ENCODE results near the gene RAB3D. TPM values are rescaled to one million over a fixed set of nuclear protein-coding genes. Genes with fewer than 3 reads are reported as not detected.
"Not testable (repeated sequence)": the region's sequence is repeated elsewhere in the genome, so short reads cannot be mapped to it uniquely, and the experiment has no call there.

RAB3D gene
- total RNA-seq, 1 donor from 2014 or later, result 58.1 TPM

- no peak for DNase-seq (ENCODE audit: low spot score)
Observed at GRCh38 chr19:11365557-11366117, 26.2 kb upstream of the RAB3D start.

GRCh38 chr19:11364935-11365334 lies 25.5 kb upstream of the RAB3D start:
- no peak for DNase-seq (ENCODE audit: low spot score)

- DNase-seq (ENCODE audit: low spot score), result no peak
Observed at GRCh38 chr19:11364296-11364904, 24.9 kb upstream of the RAB3D start.

DNA sequence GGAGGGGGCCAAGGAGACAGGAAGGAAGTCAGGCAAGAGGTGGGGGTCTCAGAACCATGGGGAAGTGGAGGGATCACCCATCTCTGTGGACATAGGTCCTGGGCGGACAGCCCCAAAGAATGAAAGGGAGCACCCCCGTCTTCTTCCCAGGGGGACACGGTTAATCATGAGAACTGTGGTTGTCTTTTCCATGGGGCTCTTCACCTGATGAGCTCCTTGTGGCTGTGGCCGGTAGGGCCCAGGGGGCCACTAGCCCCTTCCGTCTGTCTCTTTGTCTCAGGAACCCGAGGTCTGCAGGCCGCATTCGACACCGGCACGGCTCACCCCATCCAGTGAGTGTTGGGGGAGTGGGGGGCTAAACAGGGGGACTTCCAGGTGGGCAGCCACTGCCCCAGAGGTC lies 24.4 kb upstream of the RAB3D start:
- no peak for DNase-seq (ENCODE audit: low spot score)

GRCh38 chr19:11361771-11362731 lies 22.6 kb upstream of the RAB3D start:
- no peak for DNase-seq (ENCODE audit: low spot score)

- no peak for DNase-seq (ENCODE audit: low spot score)
Observed at GRCh38 chr19:11361037-11361770, 21.7 kb upstream of the RAB3D start.

- DNase-seq (ENCODE audit: low spot score), result no peak
Observed at GRCh38 chr19:11359421-11359820, 20.0 kb upstream of the RAB3D start.

- DNase-seq (ENCODE audit: low spot score), result no peak
Observed at GRCh38 chr19:11356676-11357550, 17.5 kb upstream of the RAB3D start.

DNA sequence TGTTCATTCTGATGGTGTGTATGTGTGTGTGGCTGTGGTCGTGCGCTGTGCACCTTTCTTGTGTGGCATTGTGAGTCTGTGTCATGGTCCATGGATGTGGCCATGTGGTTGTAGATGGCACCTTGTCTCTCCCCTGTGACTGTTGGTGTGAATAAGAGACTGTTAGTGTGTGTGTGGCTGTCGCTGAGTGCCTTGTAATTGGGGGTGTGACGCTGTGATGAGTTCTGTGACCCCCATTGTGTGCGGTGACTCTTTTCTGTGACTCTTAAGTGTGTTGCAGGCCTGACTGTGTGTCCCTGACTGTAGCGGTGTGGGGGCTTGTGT lies 16.6 kb upstream of the RAB3D start:
- no peak for DNase-seq (ENCODE audit: low spot score)

GRCh38 chr19:11355160-11356073 lies 16.0 kb upstream of the RAB3D start, which contains the start of gene PLPPR2:
TSS of gene PLPPR2 (plus strand) at chr19:11355432. CDS start at chr19:11357674, 2,242 bp downstream.
- DNase-seq (ENCODE audit: low spot score), result peak; percentile 94

DNA sequence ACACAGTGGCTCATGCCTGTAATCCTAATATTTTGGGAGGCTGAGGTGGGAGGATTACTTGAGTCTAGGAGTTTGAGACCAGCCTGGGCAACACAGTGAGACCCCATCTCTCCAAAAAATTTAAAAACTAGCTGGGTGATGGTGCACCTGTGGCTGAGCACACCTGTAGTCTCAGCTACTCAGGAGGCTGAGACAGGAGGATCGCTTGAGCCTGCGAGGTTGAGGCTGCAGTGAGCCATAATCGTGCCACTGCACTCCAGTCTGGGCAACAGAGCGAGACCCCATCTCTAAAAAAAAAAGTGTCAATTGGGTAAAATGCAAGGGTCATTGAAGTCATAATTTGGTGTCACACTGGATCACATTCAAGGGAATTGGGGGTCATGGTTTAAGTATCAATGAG lies 14.6 kb upstream of the RAB3D start:
- not testable (repeated sequence) for DNase-seq (ENCODE audit: low spot score)

DNA sequence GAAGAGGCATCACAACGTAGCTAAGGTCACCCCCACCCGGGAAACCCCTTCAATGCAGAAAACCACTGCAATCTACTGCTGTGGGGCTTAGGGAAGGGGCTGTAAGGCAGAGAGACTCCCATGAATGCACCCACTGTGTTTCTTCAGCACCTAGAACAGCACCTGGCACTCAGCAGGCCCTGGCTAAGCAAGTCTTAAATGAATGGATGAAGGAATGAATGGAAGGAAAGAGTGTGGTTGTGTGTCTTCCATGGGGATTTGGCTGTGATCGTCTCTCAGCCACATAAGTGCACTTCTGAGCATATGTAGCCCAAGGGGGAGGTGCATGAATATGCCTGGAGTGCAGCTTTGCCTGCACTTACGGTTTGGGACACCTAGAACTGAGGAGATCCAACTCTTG lies 9.7 kb upstream of the RAB3D start:
- no peak for DNase-seq (ENCODE audit: low spot score)

DNA sequence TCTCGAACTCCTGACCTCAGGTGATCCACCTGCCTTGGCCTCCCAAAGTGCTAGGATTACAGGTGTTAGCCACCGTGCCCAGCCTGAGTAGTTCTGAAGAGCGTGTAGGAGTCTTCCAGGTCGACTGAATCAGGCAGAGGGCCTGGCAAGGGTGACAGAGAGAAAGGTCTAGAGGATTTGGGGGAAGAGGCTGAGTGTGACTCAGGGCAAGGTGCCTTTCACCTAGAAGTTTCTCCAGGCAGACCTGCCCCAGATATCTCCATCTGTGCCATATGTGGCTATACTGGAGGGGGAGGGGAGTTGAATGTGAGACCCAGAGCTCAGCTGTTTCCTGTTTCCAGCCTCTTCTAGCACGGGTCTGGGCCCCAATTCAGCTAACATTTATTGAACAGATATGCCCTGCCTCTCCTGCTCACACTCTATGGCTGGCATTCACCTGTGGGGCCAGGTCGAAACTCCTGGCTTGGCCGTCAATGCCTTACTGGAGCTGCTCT lies 8.1 kb upstream of the RAB3D start:
- no peak for DNase-seq (ENCODE audit: low spot score)

GRCh38 chr19:11346104-11346940 lies 6.9 kb upstream of the RAB3D start, which contains the start of the genes CCDC159 and TMEM205:
TSS of gene CCDC159 (plus strand) at chr19:11346519. CDS start at chr19:11346607, 88 bp downstream.
TSS of gene TMEM205 (minus strand) at chr19:11346268. CDS start at chr19:11345619, 649 bp downstream.
- peak; percentile 100 for DNase-seq (ENCODE audit: low spot score)

- DNase-seq (ENCODE audit: low spot score), result no peak
Observed at GRCh38 chr19:11345122-11345803, 5.8 kb upstream of the RAB3D start.

DNA sequence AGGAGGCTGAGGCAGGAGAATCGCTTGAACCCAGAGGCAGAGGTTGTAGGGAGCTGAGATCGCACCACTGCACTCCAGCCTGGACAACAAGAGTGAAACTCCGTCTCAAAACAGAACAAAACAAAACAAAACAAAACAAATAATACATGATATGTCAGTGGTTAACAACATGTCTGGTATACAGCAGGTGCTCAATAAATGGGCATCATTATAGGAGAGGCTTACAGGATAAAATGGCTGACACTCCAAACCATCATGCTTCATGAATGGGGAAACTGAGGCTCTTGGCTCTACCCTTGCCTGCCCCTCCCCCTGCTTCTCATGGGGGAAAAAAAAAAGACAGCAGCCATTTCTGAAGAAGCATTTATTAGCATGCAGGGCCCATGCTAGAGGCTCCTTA lies 3.0 kb upstream of the RAB3D start:
- DNase-seq (ENCODE audit: low spot score), result no peak

- DNase-seq (ENCODE audit: low spot score), result not testable (repeated sequence)
Observed at GRCh38 chr19:11340099-11340467, 626 bp upstream of the RAB3D start.

Measured in ureter (tissue), 1 donor.